Measurements from ENCODE around the gene LSM7.
A peak's percentile ranks its signal among the peaks of the same experiment; 100 is the strongest.

- TF ChIP-seq CBX2 (IDR thresholded peaks at IDR 0.05; ENCODE audit: insufficient read depth, low read length, poor library complexity, severe bottlenecking), result no peak
- TF ChIP-seq KLF16 (IDR thresholded peaks at IDR 0.05), result no peak
- TF ChIP-seq NRF1 (conservative IDR thresholded peaks at IDR 0.05 in 1 of 2, IDR thresholded peaks at IDR 0.05 in 1 of 2), result no peak
- TF ChIP-seq PHB2 (IDR thresholded peaks at IDR 0.05; ENCODE audit: low read depth), result no peak
- no peak for TF ChIP-seq NR3C1 (CRISPR knock-in tag; IDR thresholded peaks at IDR 0.05)
- TF ChIP-seq EZH2 (IDR thresholded peaks at IDR 0.05; ENCODE audit: borderline replicate concordance, low read depth, low read length), result no peak
- TF ChIP-seq CTCF (IDR thresholded peaks at IDR 0.05 in 2 of 3, conservative IDR thresholded peaks at IDR 0.05 in 1 of 3; ENCODE audit: insufficient read depth in 2 of 3, low read depth in 1 of 3, low read length in 3 of 3), result peak; percentile 64 to 73 (median 72)
- TF ChIP-seq, protein P1, sequence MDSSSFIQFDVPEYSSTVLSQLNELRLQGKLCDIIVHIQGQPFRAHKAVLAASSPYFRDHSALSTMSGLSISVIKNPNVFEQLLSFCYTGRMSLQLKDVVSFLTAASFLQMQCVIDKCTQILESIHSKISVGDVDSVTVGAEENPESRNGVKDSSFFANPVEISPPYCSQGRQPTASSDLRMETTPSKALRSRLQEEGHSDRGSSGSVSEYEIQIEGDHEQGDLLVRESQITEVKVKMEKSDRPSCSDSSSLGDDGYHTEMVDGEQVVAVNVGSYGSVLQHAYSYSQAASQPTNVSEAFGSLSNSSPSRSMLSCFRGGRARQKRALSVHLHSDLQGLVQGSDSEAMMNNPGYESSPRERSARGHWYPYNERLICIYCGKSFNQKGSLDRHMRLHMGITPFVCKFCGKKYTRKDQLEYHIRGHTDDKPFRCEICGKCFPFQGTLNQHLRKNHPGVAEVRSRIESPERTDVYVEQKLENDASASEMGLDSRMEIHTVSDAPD (CRISPR knock-in tag; IDR thresholded peaks at IDR 0.05), result no peak
Measured at GRCh38 chr19:2274931-2275535, 53.4 kb downstream of the LSM7 start.

Data from K562 (cell line).